Psoas muscle (tissue), 8 donors: ENCODE measurements around the gene APOL3. TPM values are rescaled to one million over a fixed set of nuclear protein-coding genes. Genes with fewer than 3 reads are reported as not detected.
"Not testable (repeated sequence)": the region's sequence is repeated elsewhere in the genome, so short reads cannot be mapped to it uniquely, and the experiment has no call there.

Experiments used
- ATAC-seq, 4 donors: fragments of 200-7000 bp; cut with Tn5 transposase; one replicate each; pipeline ENCODE4 v1.9.1; 2020; ENCODE audit warnings: moderate library complexity in 3 of 4, mild to moderate bottlenecking in 2 of 4
- DNase-seq, 2 donors: peaks; one replicate each; pipeline ENCODE4 v3.0.0-alpha.2; 2020
- H3K27ac ChIP-seq: fragments of 200-600 bp; one replicate; pipeline ENCODE4 v1.8.0; 2022
- H3K27me3 ChIP-seq, 3 donors: fragments of 200-600 bp in 1 of 3; one replicate each; pipeline versions ENCODE4 v1.6.1 to v1.8.0; 2013 to 2022; ENCODE audit warnings: low read length in 2 of 3, mild to moderate bottlenecking in 2 of 3, moderate library complexity in 1 of 3; ENCODE audit not compliant: insufficient read depth in 3 of 3
- H3K36me3 ChIP-seq, 2 donors: fragments of 200-600 bp in 1 of 2; one replicate each; pipeline versions ENCODE4 v1.6.1 to v1.8.0; 2013 to 2022; ENCODE audit warnings: low read depth in 1 of 2, mild to moderate bottlenecking in 1 of 2, moderate library complexity in 1 of 2; ENCODE audit not compliant: insufficient read depth in 1 of 2
- H3K4me1 ChIP-seq: fragments of 200-600 bp; one replicate; pipeline ENCODE4 v1.8.0; 2022
- H3K4me3 ChIP-seq: fragments of 200-600 bp; one replicate; pipeline ENCODE4 v1.8.0; 2022; ENCODE audit warnings: mild to moderate bottlenecking
- H3K9me3 ChIP-seq: fragments of 200-600 bp; one replicate; pipeline ENCODE4 v1.8.0; 2022
- CTCF ChIP-seq: fragments of 200-600 bp; IDR thresholded peaks from one replicate; pipeline ENCODE4 v1.8.0; 2022; ENCODE audit warnings: antibody characterized with exemption
- WGBS, 3 donors: extraction: QIAGEN DNeasy Blood & Tissue Kit; methylation state at CpG; one replicate each; pipeline versions ENCODE4 v1.1.6 to v1.1.7; 2013; 5-methylcytosine and 5-hydroxymethylcytosine counted together
- intact Hi-C, 2 donors: fragments of 100-400 bp; cut with DNase I; formaldehyde crosslinking; loops; one replicate each; pipeline versions ENCODE4 v1.11.0 to v1.14.2; 2022
- polyA plus RNA-seq, 3 donors: library from polyadenylated mRNA; stranded (reverse); fragments of 200-250 nt; gene quantifications; one replicate each; pipeline ENCODE4 v1.2.3, GENCODE V29; 2013
- total RNA-seq, 4 donors: library from RNA; stranded (reverse); fragmentation: NEBNext Ultra II Directional in 2 of 4; extraction: Animal tissue kit (Norgen Biotek cat#: 25700) in 2 of 4; gene quantifications; one replicate each; pipeline versions ENCODE4 v1.2.1 to v1.2.4, GENCODE V29; 2021 to 2023
- donor health status: healthy with polysubstance abuse.
- donor health status: DM: no; HTN: no; CAD: no; lungs with moderate emphysema.
- donor health status: Bipolar disorder and iron deficiency.
- donor health status: healthy.
- donor health status: DM: yes; HTN: yes; CAD: no.
- donor health status: DM: no; HTN: no; CAD: no.
- donor health status: DM: no; HTN: no; CAD: no.
- donor health status: DM: yes; HTN: yes; CAD: no.

APOL3 gene
- total and polyA plus RNA-seq, 7 donors: 11.1 to 24.1 (median 15.3) TPM

GRCh38 chr22:36164621-36165020 lies 4.1 kb upstream of the APOL3 start:
- WGBS, 3 donors: 85 to 96% (median 88%) methylated on average over 1 of the region's 1 CpG
- ATAC-seq (no peak), DNase-seq (no peak)
- Histone ChIP-seq H3K9me3 (no peaks in the 10 kb centered on the region), H3K4me1 (no peaks in the 10 kb centered on the region), H3K27me3 (no peaks in the 10 kb centered on the region), H3K27ac (no peak overlapping the region), H3K36me3 (no peaks in the 10 kb centered on the region), H3K4me3 (no peak overlapping the region)
- TF ChIP-seq CTCF: no peak
- intact Hi-C loops: no loop called here

- H3K36me3 ChIP-seq: no peaks in the 10 kb centered on the region
- H3K27ac ChIP-seq: no peak overlapping the region
- WGBS, 3 donors: 93 to 95% (median 95%) methylated on average over 2 of the region's 2 CpGs
- intact Hi-C loops: no loop called here
- no peak for TF ChIP-seq CTCF
- no peaks in the 10 kb centered on the region for H3K27me3 ChIP-seq
- no peaks in the 10 kb centered on the region for H3K9me3 ChIP-seq
- DNase-seq (no peak), ATAC-seq (no peak)
- H3K4me3 ChIP-seq: no peak overlapping the region
- no peaks in the 10 kb centered on the region for H3K4me1 ChIP-seq
Observed at GRCh38 chr22:36163497-36163896, 2.9 kb upstream of the APOL3 start.

GRCh38 chr22:36162127-36163034 lies 1.8 kb upstream of the APOL3 start:
- Histone ChIP-seq H3K4me3 (no peak overlapping the region), H3K27me3 (no peaks in the 10 kb centered on the region), H3K4me1 (no peaks in the 10 kb centered on the region), H3K27ac (no peak overlapping the region), H3K36me3 (no peaks in the 10 kb centered on the region), H3K9me3 (no peaks in the 10 kb centered on the region)
- TF ChIP-seq CTCF: no peak
- DNase-seq (no peak), ATAC-seq (no peak)
- intact Hi-C loops: no loop called here
- 82 to 87% (median 85%) methylated on average over 6 of the region's 6 CpGs for WGBS, 3 donors

- DNase-seq, ATAC-seq, H3K4me3 ChIP-seq, H3K27ac ChIP-seq, H3K4me1 ChIP-seq, intact Hi-C loops, H3K36me3 ChIP-seq, H3K9me3 ChIP-seq, H3K27me3 ChIP-seq: not testable (repeated sequence)
- 63 to 79% (median 75%) methylated on average over 5 of the region's 5 CpGs for WGBS, 3 donors
Observed at GRCh38 chr22:36161793-36162126, 1.2 kb upstream of the APOL3 start.

GRCh38 chr22:36156515-36157419 lies 3.8 kb downstream of the APOL3 start:
- H3K27me3 ChIP-seq: no peaks in the 10 kb centered on the region
- peak overlapping the region; percentile 65 for H3K4me3 ChIP-seq
- TF ChIP-seq CTCF: no peak
- H3K36me3 ChIP-seq: no peaks in the 10 kb centered on the region
- H3K27ac ChIP-seq: peak overlapping the region; percentile 66
- H3K4me1 ChIP-seq: peaks cover 15% of the 10 kb centered on the region
- peak; percentile 80 to 88 (median 86) for ATAC-seq
- H3K9me3 ChIP-seq: no peaks in the 10 kb centered on the region
- DNase-seq: peak; percentile 90 to 91
- 15 to 19% (median 16%) methylated on average over 15 of the region's 15 CpGs for WGBS, 3 donors
- intact Hi-C loops: no loop called here
